MCF 10A (cell line): Measurements from ENCODE around the gene IGIP. TPM values are rescaled to one million over a fixed set of nuclear protein-coding genes. Genes with fewer than 3 reads are reported as not detected.

ENCODE experiments used
- BruUV-seq: library from RNA; stranded (reverse); fragments of 400-500 nt; replicated peaks from 2 replicates; lab custom pipeline; 2021; lab: Mats Ljungman, UMichigan
- CTCF ChIA-PET: fragments of 300-600 bp; sonication (Branson Sonifier 250); formaldehyde crosslinking; extraction: SDS; loops from one replicate; lab custom pipeline; 2021; ENCODE audit warnings: antibody characterized with exemption, inconsistent platforms; lab: Yijun Ruan, JAX
- POLR2A ChIA-PET: fragments of 300-600, 350-650 bp; sonication (Branson Sonifier 250); formaldehyde crosslinking; extraction: SDS; loops from one replicate; lab custom pipeline; 2020; ENCODE audit warnings: antibody characterized with exemption, inconsistent platforms; lab: Yijun Ruan, JAX
- DNase-seq: peaks from one replicate; pipeline ENCODE4 v3.0.0-alpha.2; 2018; ENCODE audit not compliant: unreplicated experiment
- H3K27ac Mint-ChIP-seq: one replicate; pipeline ENCODE4 v1.8.0; 2022; ENCODE audit warnings: mild to moderate bottlenecking, low read depth, mixed read lengths; ENCODE audit not compliant: unreplicated experiment
- H3K27me3 Mint-ChIP-seq: one replicate; pipeline ENCODE4 v1.8.0; 2022; ENCODE audit warnings: mixed read lengths; ENCODE audit not compliant: insufficient read depth, unreplicated experiment
- H3K36me3 Mint-ChIP-seq: one replicate; pipeline ENCODE4 v1.8.0; 2022; ENCODE audit warnings: mild to moderate bottlenecking, moderate library complexity, mixed read lengths; ENCODE audit not compliant: insufficient read depth, unreplicated experiment
- H3K4me1 Mint-ChIP-seq: one replicate; pipeline ENCODE4 v1.8.0; 2022; ENCODE audit warnings: mixed read lengths; ENCODE audit not compliant: insufficient read depth, unreplicated experiment
- H3K4me3 Mint-ChIP-seq: one replicate; pipeline ENCODE4 v1.8.0; 2022; ENCODE audit warnings: mild to moderate bottlenecking, moderate library complexity, mixed read lengths; ENCODE audit not compliant: unreplicated experiment
- H3K9me3 Mint-ChIP-seq: one replicate; pipeline ENCODE4 v1.8.0; 2022; ENCODE audit warnings: mixed read lengths; ENCODE audit not compliant: unreplicated experiment
- intact Hi-C: fragments of 100-400 bp; cut with micrococcal nuclease; formaldehyde crosslinking; loops from 2 replicates; pipeline ENCODE4 v1.14.1; 2022
- total RNA-seq: library from RNA; stranded (reverse); gene quantifications from 2 replicates; pipeline ENCODE4 v1.2.3, GENCODE V29; 2022
- TF ChIP-seq, protein P1 (sequence below): fragments of 200-600 bp; IDR thresholded peaks from one replicate; pipeline ENCODE4 v1.8.0; 2022; ENCODE audit warnings: antibody characterized with exemption, mild to moderate bottlenecking; ENCODE audit not compliant: unreplicated experiment

IGIP gene
- total RNA-seq, 1 experiment from 2014 or later, result 7.5 TPM

DNA sequence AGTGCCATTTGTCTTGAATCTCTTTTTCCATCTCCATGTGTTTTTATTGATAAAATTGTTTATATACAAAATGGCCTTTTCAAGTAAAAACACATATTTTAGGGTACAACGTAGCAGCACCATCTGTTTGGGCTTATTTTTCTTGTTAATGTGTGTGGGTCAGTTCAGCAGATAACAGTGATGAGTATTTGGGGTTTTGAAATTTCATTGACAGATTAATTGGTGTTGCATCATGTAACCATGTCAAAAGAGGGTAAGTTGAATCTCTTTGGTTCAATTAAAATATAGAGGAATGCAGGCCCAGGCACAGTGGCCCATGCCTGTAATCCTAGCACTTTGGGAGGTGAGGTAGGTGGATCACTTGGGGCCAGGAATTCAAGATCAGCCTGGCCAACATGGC is 31.9 kb upstream of the IGIP start:
- H3K27me3 Mint-ChIP-seq, result no peaks in the 10 kb centered on the region
- H3K9me3 Mint-ChIP-seq, result peaks cover 24% of the 10 kb centered on the region
- BruUV-seq, result no TSS peak
- H3K27ac Mint-ChIP-seq, result no peak overlapping the region
- intact Hi-C loops, result no loop called here
- H3K4me3 Mint-ChIP-seq, result no peak overlapping the region
- no peaks in the 10 kb centered on the region for H3K4me1 Mint-ChIP-seq
- no peaks in the 10 kb centered on the region for H3K36me3 Mint-ChIP-seq
- POLR2A ChIA-PET, result interaction anchor here (0.6 to 1.4 kb wide), 3 partner anchors 63 to 404 kb away, joined by 3 to 4 read pairs (median 4); no protein-coding TSS in a partner anchor
- CTCF ChIA-PET, result interaction anchor here (0.6 to 1.3 kb wide), 6 partner anchors 10 to 458 kb away, joined by 3 to 7 read pairs (median 3); no protein-coding TSS in a partner anchor
- DNase-seq, result no peak
- TF ChIP-seq, protein P1, sequence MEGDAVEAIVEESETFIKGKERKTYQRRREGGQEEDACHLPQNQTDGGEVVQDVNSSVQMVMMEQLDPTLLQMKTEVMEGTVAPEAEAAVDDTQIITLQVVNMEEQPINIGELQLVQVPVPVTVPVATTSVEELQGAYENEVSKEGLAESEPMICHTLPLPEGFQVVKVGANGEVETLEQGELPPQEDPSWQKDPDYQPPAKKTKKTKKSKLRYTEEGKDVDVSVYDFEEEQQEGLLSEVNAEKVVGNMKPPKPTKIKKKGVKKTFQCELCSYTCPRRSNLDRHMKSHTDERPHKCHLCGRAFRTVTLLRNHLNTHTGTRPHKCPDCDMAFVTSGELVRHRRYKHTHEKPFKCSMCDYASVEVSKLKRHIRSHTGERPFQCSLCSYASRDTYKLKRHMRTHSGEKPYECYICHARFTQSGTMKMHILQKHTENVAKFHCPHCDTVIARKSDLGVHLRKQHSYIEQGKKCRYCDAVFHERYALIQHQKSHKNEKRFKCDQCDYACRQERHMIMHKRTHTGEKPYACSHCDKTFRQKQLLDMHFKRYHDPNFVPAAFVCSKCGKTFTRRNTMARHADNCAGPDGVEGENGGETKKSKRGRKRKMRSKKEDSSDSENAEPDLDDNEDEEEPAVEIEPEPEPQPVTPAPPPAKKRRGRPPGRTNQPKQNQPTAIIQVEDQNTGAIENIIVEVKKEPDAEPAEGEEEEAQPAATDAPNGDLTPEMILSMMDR, result no peak

DNA sequence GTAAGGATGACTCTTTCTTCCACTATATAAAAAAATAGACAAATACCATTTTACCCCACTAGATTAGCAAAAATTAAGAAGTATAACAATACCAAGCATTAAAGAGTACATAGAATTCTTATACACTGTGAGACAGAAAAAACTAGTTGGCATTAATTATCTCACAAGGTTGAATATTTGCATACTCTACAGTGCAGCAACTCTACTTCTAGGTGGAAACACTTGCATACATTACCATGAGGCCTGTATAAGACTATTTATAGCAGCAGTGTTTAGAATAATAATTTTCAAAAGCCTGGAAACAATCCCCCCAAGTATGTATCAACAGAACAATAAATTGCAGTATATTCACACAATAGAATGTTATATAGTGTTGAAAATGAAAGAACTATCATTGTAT is 30.8 kb upstream of the IGIP start:
- ChIA-PET CTCF (interaction anchor here (0.6 to 2.4 kb wide), 7 partner anchors 9 to 625 kb away, joined by 3 to 8 read pairs (median 4); no protein-coding TSS in a partner anchor), POLR2A (interaction anchor here (0.7 to 1.4 kb wide), 4 partner anchors 10 to 66 kb away, joined by 3 to 4 read pairs (median 3); no protein-coding TSS in a partner anchor)
- TF ChIP-seq, protein P1, result no peak
- Mint-ChIP-seq H3K27me3 (peaks cover 5% of the 10 kb centered on the region), H3K36me3 (no peaks in the 10 kb centered on the region), H3K27ac (no peak overlapping the region), H3K4me3 (no peak overlapping the region), H3K9me3 (peaks cover 16% of the 10 kb centered on the region), H3K4me1 (no peaks in the 10 kb centered on the region)
- no TSS peak for BruUV-seq
- DNase-seq, result no peak
- intact Hi-C loops, result no loop called here

DNA sequence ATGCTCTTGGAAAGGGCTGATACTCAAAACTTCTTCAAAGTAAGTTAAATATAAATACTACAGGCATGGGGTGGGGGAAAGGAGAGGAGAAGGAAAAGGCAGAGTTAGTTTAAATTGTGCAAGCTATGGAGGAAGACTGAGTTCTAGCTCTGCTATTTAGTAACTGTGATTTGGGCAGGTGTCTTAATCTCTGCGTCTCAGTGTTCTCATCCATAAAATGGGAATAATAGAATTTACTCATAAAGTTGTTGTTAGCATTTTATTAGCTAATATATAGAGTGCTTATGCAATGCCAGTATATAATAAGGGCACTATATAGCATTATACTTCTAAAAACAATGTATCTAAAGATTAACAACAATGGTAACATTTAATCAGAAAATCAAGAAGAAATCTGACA is 24.6 kb upstream of the IGIP start:
- Mint-ChIP-seq H3K4me3 (no peak overlapping the region), H3K27ac (no peak overlapping the region), H3K27me3 (peaks cover 18% of the 10 kb centered on the region), H3K9me3 (no peaks in the 10 kb centered on the region), H3K4me1 (peaks cover 5% of the 10 kb centered on the region), H3K36me3 (no peaks in the 10 kb centered on the region)
- ChIA-PET POLR2A (interaction anchor here (0.7 kb wide), 1 partner anchor 52 kb away, joined by 3 read pairs; no protein-coding TSS in a partner anchor), CTCF (interaction anchor here (0.7 kb wide), 1 partner anchor 55 kb away, joined by 3 read pairs; no protein-coding TSS in a partner anchor)
- DNase-seq, result no peak
- intact Hi-C loops, result no loop called here
- no TSS peak for BruUV-seq
- TF ChIP-seq, protein P1, result no peak

DNA sequence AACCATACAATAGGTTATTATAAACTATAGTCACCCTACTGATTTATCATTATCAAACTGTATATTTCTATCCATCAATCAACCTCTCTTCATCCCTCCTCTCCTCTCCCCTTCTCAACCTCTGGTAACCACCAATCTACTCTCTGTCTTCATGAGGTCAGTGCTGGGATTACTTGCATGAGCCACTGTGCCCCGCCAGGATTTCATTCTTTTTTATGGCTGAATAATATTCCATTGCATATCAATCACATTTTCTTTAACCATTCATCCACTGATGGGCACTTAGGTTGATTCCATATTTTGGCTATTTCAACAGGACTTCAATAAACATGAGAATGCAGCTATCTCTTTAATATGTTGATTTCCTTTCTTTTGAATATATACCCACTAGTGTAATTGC is 22.6 kb upstream of the IGIP start:
- H3K9me3 Mint-ChIP-seq, result no peaks in the 10 kb centered on the region
- H3K27ac Mint-ChIP-seq, result no peak overlapping the region
- peaks cover 16% of the 10 kb centered on the region for H3K4me1 Mint-ChIP-seq
- intact Hi-C loops, result no loop called here
- H3K4me3 Mint-ChIP-seq, result no peak overlapping the region
- BruUV-seq, result no TSS peak
- ChIA-PET CTCF (interaction anchor here (0.6 to 1.9 kb wide), 3 partner anchors 9 to 593 kb away, joined by 3 to 7 read pairs (median 3); no protein-coding TSS in a partner anchor), POLR2A (interaction anchor here (0.6 to 2.6 kb wide), 5 partner anchors 11 to 299 kb away, joined by 3 to 20 read pairs (median 4); partner anchors contain the start of gene PURA)
- TF ChIP-seq, protein P1, result no peak
- peaks cover 18% of the 10 kb centered on the region for H3K27me3 Mint-ChIP-seq
- peaks cover 10% of the 10 kb centered on the region for H3K36me3 Mint-ChIP-seq
- DNase-seq, result no peak
